ENCODE measurements around the gene STAT2. TPM values are rescaled to one million over a fixed set of nuclear protein-coding genes. Genes with fewer than 3 reads are reported as not detected.
"Not testable (repeated sequence)": the region's sequence is repeated elsewhere in the genome, so short reads cannot be mapped to it uniquely, and the experiment has no call there.

STAT2 gene
- total and polyA plus RNA-seq, 7 experiments from 2014 or later, result 64.1 to 291 (median 179) TPM

GRCh38 chr12:56326533-56326932 lies 33.4 kb downstream of the STAT2 start:
- peaks cover 0 to 8% (median 5%) of the 10 kb centered on the region in 7 donors for H3K4me1 Mint-ChIP-seq
- H3K36me3 ChIP-seq (ENCODE audit: control insufficient read depth in 2 of 3, insufficient read depth in 3 of 3, low read length in 3 of 3), result peaks cover 0 to 70% (median 31%) of the 10 kb centered on the region in 3 experiments
- no peaks in the 10 kb centered on the region for H3K9me3 Mint-ChIP-seq
- no peak overlapping the region for H3K4me3 Mint-ChIP-seq
- H3K36me3 Mint-ChIP-seq, result peaks cover 28 to 52% (median 33%) of the 10 kb centered on the region in 5 donors
- DNase-seq (no peak), ATAC-seq (no peak)
- H3K27me3 ChIP-seq (ENCODE audit: control insufficient read depth in 2 of 2, insufficient read depth in 2 of 2, low read length in 2 of 2), result no peaks in the 10 kb centered on the region
- ChIA-PET POLR2A (interaction anchor here (0.9 to 2.3 kb wide), 2 partner anchors 12 to 138 kb away, joined by 3 to 11 read pairs; partner anchors contain the start of gene IL23A), CTCF (no interaction called here)
- no peak overlapping the region for H3K27ac ChIP-seq (ENCODE audit: low read depth, low read length)
- H3K9me3 ChIP-seq (ENCODE audit: control insufficient read depth in 2 of 3, low read length in 3 of 3), result no peaks in the 10 kb centered on the region
- no peak overlapping the region for H3K4me3 ChIP-seq (ENCODE audit: low read length)
- intact Hi-C loops (cut with micrococcal nuclease), result no loop called here
- no peaks in the 10 kb centered on the region for H3K27me3 Mint-ChIP-seq
- peak overlapping the region in 1 of 9 donors; percentile 10 for H3K27ac Mint-ChIP-seq
- H3K4me1 ChIP-seq (ENCODE audit: control insufficient read depth in 2 of 2, insufficient read depth in 2 of 2, low read length in 2 of 2), result no peaks in the 10 kb centered on the region

GRCh38 chr12:56326126-56326525 lies 33.8 kb downstream of the STAT2 start:
- Histone ChIP-seq H3K4me1 (ENCODE audit: control insufficient read depth in 2 of 2, insufficient read depth in 2 of 2, low read length in 2 of 2) (no peaks in the 10 kb centered on the region), H3K27ac (ENCODE audit: low read depth, low read length) (no peak overlapping the region), H3K36me3 (ENCODE audit: control insufficient read depth in 2 of 3, insufficient read depth in 3 of 3, low read length in 3 of 3) (peaks cover 0 to 70% (median 31%) of the 10 kb centered on the region in 3 experiments), H3K4me3 (ENCODE audit: low read length) (no peak overlapping the region), H3K9me3 (ENCODE audit: control insufficient read depth in 2 of 3, low read length in 3 of 3) (no peaks in the 10 kb centered on the region), H3K27me3 (ENCODE audit: control insufficient read depth in 2 of 2, insufficient read depth in 2 of 2, low read length in 2 of 2) (no peaks in the 10 kb centered on the region)
- ATAC-seq (no peak), DNase-seq (no peak)
- intact Hi-C loops (cut with micrococcal nuclease), result no loop called here
- ChIA-PET CTCF (no interaction called here), POLR2A (interaction anchor here (0.9 kb wide), 2 partner anchors 11 to 138 kb away, joined by 3 to 4 read pairs; no protein-coding TSS in a partner anchor)
- Mint-ChIP-seq H3K9me3 (no peaks in the 10 kb centered on the region), H3K4me3 (peak overlapping the region in 1 of 10 donors; percentile 32), H3K27me3 (no peaks in the 10 kb centered on the region), H3K36me3 (peaks cover 28 to 48% (median 33%) of the 10 kb centered on the region in 5 donors), H3K27ac (peak overlapping the region in 1 of 9 donors; percentile 34), H3K4me1 (peaks cover 0 to 7% (median 4%) of the 10 kb centered on the region in 7 donors)

GRCh38 chr12:56324206-56324605 lies 35.7 kb downstream of the STAT2 start:
- H3K36me3 ChIP-seq (ENCODE audit: control insufficient read depth in 2 of 3, insufficient read depth in 3 of 3, low read length in 3 of 3), result peaks cover 0 to 79% (median 31%) of the 10 kb centered on the region in 3 experiments
- H3K36me3 Mint-ChIP-seq, result peaks cover 28 to 53% (median 33%) of the 10 kb centered on the region in 5 donors

GRCh38 chr12:56321610-56322009 lies 38.3 kb downstream of the STAT2 start:
- intact Hi-C loops (cut with micrococcal nuclease); H3K4me1 ChIP-seq (ENCODE audit: control insufficient read depth in 2 of 2, insufficient read depth in 2 of 2, low read length in 2 of 2); H3K4me3 ChIP-seq (ENCODE audit: low read length); H3K4me3 Mint-ChIP-seq; H3K27ac Mint-ChIP-seq; H3K9me3 Mint-ChIP-seq; H3K27me3 Mint-ChIP-seq; DNase-seq; H3K27ac ChIP-seq (ENCODE audit: low read depth, low read length); ATAC-seq; H3K9me3 ChIP-seq (ENCODE audit: control insufficient read depth in 2 of 3, low read length in 3 of 3); H3K4me1 Mint-ChIP-seq; H3K27me3 ChIP-seq (ENCODE audit: control insufficient read depth in 2 of 2, insufficient read depth in 2 of 2, low read length in 2 of 2): not testable (repeated sequence)
- ChIA-PET CTCF (interaction anchor here (1.2 kb wide), 1 partner anchor 90 kb away, joined by 6 read pairs; no protein-coding TSS in a partner anchor), POLR2A (interaction anchor here (0.7 kb wide), 1 partner anchor 129 kb away, joined by 3 read pairs; no protein-coding TSS in a partner anchor)
- peaks cover 23 to 41% (median 30%) of the 10 kb centered on the region in 5 donors for H3K36me3 Mint-ChIP-seq
- H3K36me3 ChIP-seq (ENCODE audit: control insufficient read depth in 2 of 3, insufficient read depth in 3 of 3, low read length in 3 of 3), result peaks cover 4 to 67% (median 25%) of the 10 kb centered on the region in 3 experiments

More at GRCh38 chr12:56324206-56324605, 35.7 kb downstream of the STAT2 start:
- H3K4me1 ChIP-seq (ENCODE audit: control insufficient read depth in 2 of 2, insufficient read depth in 2 of 2, low read length in 2 of 2), result no peaks in the 10 kb centered on the region
- Mint-ChIP-seq H3K27me3 (no peaks in the 10 kb centered on the region), H3K9me3 (no peaks in the 10 kb centered on the region), H3K4me1 (peaks cover 0 to 7% (median 0%) of the 10 kb centered on the region in 7 donors), H3K27ac (peak overlapping the region in 1 of 9 donors; percentile 20), H3K4me3 (no peak overlapping the region)
- ChIA-PET POLR2A (interaction anchor here (0.6 to 1.9 kb wide), 4 partner anchors 8 to 175 kb away, joined by 5 to 7 read pairs (median 6); partner anchors contain the start of genes CNPY2, IL23A and PAN2), CTCF (no interaction called here)
- intact Hi-C loops (cut with micrococcal nuclease), result no loop called here
- no peak overlapping the region for H3K27ac ChIP-seq (ENCODE audit: low read depth, low read length)
- H3K27me3 ChIP-seq (ENCODE audit: control insufficient read depth in 2 of 2, insufficient read depth in 2 of 2, low read length in 2 of 2), result no peaks in the 10 kb centered on the region
- ATAC-seq (no peak), DNase-seq (no peak)
- no peaks in the 10 kb centered on the region for H3K9me3 ChIP-seq (ENCODE audit: control insufficient read depth in 2 of 3, low read length in 3 of 3)
- H3K4me3 ChIP-seq (ENCODE audit: low read length), result no peak overlapping the region

GRCh38 chr12:56321027-56321426 lies 38.9 kb downstream of the STAT2 start:
- Histone ChIP-seq H3K4me1 (ENCODE audit: control insufficient read depth in 2 of 2, insufficient read depth in 2 of 2, low read length in 2 of 2) (peaks cover 3 to 4% of the 10 kb centered on the region in 2 donors), H3K27ac (ENCODE audit: low read depth, low read length) (no peak overlapping the region), H3K9me3 (ENCODE audit: control insufficient read depth in 2 of 3, low read length in 3 of 3) (no peaks in the 10 kb centered on the region), H3K4me3 (ENCODE audit: low read length) (no peak overlapping the region), H3K27me3 (ENCODE audit: control insufficient read depth in 2 of 2, insufficient read depth in 2 of 2, low read length in 2 of 2) (no peaks in the 10 kb centered on the region), H3K36me3 (ENCODE audit: control insufficient read depth in 2 of 3, insufficient read depth in 3 of 3, low read length in 3 of 3) (peaks cover 4 to 63% (median 22%) of the 10 kb centered on the region in 3 experiments)
- H3K4me1 Mint-ChIP-seq, result peaks cover 0 to 9% (median 4%) of the 10 kb centered on the region in 7 donors
- CTCF ChIA-PET, result interaction anchor here (1.2 kb wide), 1 partner anchor 90 kb away, joined by 6 read pairs; no protein-coding TSS in a partner anchor
- POLR2A ChIA-PET, result interaction anchor here (0.6 to 1.1 kb wide), 5 partner anchors 13 to 129 kb away, joined by 3 to 4 read pairs (median 3); partner anchors contain the start of gene PAN2
- intact Hi-C loops (cut with micrococcal nuclease), result no loop called here
- peaks cover 22 to 37% (median 25%) of the 10 kb centered on the region in 5 donors for H3K36me3 Mint-ChIP-seq
- no peak overlapping the region for H3K4me3 Mint-ChIP-seq
- H3K27me3 Mint-ChIP-seq, result no peaks in the 10 kb centered on the region
- no peaks in the 10 kb centered on the region for H3K9me3 Mint-ChIP-seq
- no peak overlapping the region for H3K27ac Mint-ChIP-seq
- no peak for DNase-seq
- ATAC-seq, result peak; percentile 27

- no peak for DNase-seq
- H3K9me3 Mint-ChIP-seq, result no peaks in the 10 kb centered on the region
- Histone ChIP-seq H3K4me1 (ENCODE audit: control insufficient read depth in 2 of 2, insufficient read depth in 2 of 2, low read length in 2 of 2) (peaks cover 13 to 16% of the 10 kb centered on the region in 2 donors), H3K27me3 (ENCODE audit: control insufficient read depth in 2 of 2, insufficient read depth in 2 of 2, low read length in 2 of 2) (no peaks in the 10 kb centered on the region), H3K27ac (ENCODE audit: low read depth, low read length) (no peak overlapping the region), H3K36me3 (ENCODE audit: control insufficient read depth in 2 of 3, insufficient read depth in 3 of 3, low read length in 3 of 3) (peaks cover 4 to 44% (median 6%) of the 10 kb centered on the region in 3 experiments), H3K9me3 (ENCODE audit: control insufficient read depth in 2 of 3, low read length in 3 of 3) (no peaks in the 10 kb centered on the region), H3K4me3 (ENCODE audit: low read length) (no peak overlapping the region)
- peak overlapping the region in 1 of 10 donors; percentile 16 for H3K4me3 Mint-ChIP-seq
- POLR2A ChIA-PET, result interaction anchor here (3.0 to 5.0 kb wide), 4 partner anchors 10 to 132 kb away, joined by 9 to 66 read pairs (median 34); partner anchors contain the start of genes IL23A, PAN2, STAT2 and TIMELESS
- CTCF ChIA-PET, result interaction anchor here (0.7 to 1.8 kb wide), 2 partner anchors 21 to 201 kb away, joined by 3 to 5 read pairs; partner anchors contain the start of gene IL23A
- ATAC-seq, result no peak
- intact Hi-C loops (cut with micrococcal nuclease), result loop anchor here in 1 of 2 donors (5.0 kb wide), 2 partner anchors 320 to 770 kb away; partner anchors contain the start of gene NAB2
- no peaks in the 10 kb centered on the region for H3K27me3 Mint-ChIP-seq
- peak overlapping the region in 5 of 9 donors; percentile 1 to 72 (median 56) for H3K27ac Mint-ChIP-seq
- H3K4me1 Mint-ChIP-seq, result peaks cover 5 to 23% (median 13%) of the 10 kb centered on the region in 7 donors
- peaks cover 0 to 22% (median 8%) of the 10 kb centered on the region in 5 donors for H3K36me3 Mint-ChIP-seq
Measured at GRCh38 chr12:56317675-56318074, 42.2 kb downstream of the STAT2 start.

Data from naive thymus-derived CD4-positive, alpha-beta T cell (primary cell).